22Rv1 (cell line): ENCODE data around the gene RRAD.

Experiments used
- ZFX ChIP-seq: fragments of 450-650 bp; IDR thresholded peaks from 2 replicates; pipeline ENCODE4 v1.6.1; 2017; ENCODE audit warnings: antibody characterized with exemption, borderline replicate concordance
- TF ChIP-seq, protein P1 (sequence below): fragments of 450-650 bp; IDR thresholded peaks from 2 replicates; pipeline ENCODE4 v1.5.1; 2017; ENCODE audit warnings: mild to moderate bottlenecking

DNA sequence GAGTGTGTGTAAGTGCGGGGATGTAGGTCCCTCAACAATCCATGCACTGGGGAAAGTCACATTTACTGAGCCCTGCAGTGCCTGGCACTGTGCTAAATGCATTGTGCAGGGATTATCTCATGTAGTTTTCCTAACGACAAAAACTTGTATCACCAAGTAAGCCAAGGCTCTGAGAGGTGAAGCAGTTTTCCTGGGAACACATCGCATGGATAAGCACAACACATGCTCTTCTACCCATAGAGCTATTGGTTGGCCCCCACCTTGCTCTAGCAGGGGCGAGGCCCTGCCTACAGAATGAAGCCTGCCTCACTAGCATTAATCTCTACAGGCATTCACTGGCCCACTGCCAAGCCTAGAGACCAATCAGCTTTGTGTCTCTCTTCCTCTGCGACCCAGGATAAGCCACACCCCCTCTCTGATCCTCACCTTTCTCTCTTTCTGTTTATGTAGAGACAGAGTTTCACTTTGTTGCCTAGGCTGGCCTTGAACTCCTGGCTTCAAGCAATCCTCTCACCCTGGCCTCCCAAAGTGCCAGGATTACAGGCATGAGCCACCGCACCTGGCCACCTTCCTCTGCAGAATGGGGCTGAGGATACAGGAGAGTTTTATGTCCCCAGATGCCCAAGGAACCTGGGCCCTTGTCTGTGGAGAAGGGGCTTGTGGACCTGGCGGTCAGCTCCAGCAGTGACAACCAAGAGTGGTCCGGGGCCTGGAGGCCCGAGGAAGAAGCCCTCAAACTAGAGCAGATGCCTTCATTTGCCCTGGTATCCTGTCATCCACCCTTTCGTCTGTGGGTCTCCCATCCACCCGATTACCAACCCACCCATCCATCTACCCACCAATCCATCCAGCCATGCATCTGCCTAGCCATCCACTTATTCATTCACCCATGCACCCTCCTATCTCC, 19.4 kb downstream of the RRAD start:
- TF ChIP-seq, protein P1, sequence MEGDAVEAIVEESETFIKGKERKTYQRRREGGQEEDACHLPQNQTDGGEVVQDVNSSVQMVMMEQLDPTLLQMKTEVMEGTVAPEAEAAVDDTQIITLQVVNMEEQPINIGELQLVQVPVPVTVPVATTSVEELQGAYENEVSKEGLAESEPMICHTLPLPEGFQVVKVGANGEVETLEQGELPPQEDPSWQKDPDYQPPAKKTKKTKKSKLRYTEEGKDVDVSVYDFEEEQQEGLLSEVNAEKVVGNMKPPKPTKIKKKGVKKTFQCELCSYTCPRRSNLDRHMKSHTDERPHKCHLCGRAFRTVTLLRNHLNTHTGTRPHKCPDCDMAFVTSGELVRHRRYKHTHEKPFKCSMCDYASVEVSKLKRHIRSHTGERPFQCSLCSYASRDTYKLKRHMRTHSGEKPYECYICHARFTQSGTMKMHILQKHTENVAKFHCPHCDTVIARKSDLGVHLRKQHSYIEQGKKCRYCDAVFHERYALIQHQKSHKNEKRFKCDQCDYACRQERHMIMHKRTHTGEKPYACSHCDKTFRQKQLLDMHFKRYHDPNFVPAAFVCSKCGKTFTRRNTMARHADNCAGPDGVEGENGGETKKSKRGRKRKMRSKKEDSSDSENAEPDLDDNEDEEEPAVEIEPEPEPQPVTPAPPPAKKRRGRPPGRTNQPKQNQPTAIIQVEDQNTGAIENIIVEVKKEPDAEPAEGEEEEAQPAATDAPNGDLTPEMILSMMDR = no peak
- no peak for TF ChIP-seq ZFX
